Suppressor macrophage treated with lipopolysaccharide for 4 hours (primary cell): ENCODE data around the gene WWOX.

Experiments used
- DNase-seq: peaks from one replicate; pipeline ENCODE4 v3.0.0-alpha.2; 2020

The WWOX gene

DNA sequence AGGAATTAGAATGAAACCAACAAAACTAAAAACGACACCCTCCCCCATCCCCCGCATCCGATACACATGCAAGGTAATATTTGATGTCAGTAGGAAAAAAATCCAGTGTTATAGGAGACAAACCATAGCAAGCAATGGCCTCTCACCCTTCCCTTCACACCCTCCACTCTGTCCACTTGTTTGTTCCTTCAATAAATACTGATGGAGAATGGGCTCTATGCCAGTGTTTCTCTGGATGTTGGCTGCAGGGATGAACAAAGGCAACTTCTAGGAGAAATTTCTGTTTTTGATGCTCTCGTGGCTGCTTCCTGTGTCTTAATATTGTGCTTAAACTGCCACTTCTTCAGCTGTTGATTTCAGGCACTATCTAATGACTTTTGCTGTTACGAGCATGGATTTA is 98.8 kb downstream of the WWOX start:
- DNase-seq: no peak

DNA sequence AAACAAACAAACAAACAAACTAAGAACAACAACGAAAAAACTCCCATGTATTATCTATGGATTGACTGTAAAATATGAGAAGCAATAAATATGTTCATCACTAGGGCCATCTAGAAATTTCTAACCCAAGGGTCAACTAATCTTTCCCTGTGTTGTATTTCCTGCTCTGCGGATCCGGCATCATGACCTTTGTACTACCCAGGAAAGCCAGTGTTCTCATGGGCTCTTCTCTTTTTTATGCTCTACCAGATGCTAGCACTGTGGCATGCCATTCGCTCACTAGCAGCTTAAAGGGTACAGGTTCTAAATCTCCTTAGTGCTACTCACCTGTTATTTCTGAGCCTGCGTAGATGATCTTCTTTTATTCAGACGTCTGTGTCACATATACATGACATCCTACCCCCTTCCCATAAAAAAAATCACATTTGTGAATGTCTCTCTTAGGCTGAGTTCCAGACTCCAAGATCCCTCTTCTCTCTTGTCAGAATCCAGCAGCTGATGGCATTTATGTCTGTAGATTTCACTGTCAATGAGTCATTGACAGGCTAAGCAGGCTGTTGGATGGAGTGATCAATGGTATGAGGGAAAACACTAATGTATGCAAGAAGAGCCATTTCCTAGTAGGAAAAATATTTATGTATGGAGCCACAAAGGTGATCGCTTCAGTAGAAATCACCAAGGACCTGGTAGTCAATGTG is 100.0 kb downstream of the WWOX start:
- DNase-seq: no peak

DNA sequence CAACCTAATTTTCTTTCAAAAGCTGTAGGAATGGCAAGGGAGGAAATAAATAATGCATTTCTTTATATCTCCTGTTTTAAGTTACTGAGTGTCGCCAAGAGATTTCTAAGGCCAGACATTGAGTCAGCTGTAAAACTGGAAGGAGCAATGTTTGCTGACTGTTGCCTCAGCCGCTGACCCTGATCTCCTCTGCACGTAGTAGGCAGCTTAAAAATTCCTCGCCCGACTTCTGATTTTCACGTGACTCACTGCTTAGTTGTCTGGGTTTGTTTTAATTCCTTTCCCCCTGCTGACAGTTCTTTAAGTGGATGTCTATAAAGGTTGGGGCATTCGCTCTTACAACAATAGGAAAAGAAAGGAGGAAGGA is 100.6 kb downstream of the WWOX start:
- no peak for DNase-seq

DNA sequence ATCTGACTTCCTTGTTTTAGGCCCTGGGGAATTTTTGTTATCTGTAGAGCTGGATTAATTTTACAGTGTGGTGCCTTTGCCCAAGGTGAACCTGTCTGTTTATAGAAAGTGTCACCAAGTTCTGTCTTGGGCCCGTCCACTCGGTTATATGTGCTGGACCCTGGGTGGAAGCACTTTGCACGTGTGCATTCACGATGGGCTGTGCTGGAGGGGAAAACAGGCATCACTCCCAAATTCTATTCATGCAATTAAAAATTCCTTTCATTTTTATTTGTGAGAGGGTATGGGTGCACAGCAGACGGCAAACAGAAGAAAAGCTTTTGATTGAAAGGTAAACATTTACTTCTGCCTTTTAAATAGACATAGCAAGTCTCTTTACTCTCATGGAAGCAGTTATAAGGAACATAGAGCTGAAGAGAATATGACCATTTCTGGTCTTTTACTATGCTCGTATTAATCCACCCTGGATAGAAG is 101.2 kb downstream of the WWOX start:
- no peak for DNase-seq

DNA sequence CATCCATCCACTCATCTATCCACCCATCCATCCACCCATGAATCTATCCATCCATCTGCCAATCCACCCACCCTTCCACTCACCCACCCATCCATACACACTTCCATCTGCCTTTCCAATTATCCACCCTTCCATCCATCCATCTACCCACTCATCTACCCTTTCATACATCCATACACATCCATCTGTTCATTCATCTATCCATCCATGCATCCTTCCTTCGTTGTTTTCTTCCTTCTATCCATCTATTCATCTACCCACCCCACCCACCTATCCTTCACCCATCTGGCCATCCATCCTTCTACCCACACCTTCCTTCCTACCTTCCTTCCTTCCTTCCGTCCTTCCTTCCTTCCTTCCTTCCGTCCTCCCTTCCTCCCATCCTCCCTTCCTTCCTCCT is 106.1 kb downstream of the WWOX start:
- DNase-seq: no peak

DNA sequence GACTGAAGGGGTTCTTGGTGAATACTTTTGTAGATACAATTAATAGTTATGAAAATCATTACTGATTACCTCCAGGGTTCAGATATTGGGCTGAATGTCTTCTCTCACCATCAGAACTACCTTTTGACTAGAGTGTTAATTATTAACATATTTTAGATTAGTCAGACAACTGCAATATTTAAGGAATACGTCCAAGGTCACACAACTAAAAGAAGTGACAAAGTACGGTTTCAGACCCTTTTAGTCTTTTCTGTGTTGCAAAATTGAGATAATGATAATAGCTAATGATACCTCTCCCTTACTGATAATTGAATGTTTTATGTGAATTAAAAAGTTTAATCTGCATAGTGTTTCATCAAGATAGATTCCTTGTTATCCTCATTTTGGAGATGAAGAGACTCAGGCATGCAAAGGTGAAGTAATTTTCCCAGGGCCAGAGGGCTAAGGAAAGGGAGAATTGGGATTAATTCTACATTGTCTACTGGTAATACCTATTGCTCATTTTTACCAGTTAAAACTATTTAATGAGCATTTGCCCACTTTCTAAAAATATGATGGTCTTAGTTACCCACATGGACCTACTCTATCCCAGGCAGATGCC is 107.3 kb downstream of the WWOX start:
- DNase-seq: no peak

DNA sequence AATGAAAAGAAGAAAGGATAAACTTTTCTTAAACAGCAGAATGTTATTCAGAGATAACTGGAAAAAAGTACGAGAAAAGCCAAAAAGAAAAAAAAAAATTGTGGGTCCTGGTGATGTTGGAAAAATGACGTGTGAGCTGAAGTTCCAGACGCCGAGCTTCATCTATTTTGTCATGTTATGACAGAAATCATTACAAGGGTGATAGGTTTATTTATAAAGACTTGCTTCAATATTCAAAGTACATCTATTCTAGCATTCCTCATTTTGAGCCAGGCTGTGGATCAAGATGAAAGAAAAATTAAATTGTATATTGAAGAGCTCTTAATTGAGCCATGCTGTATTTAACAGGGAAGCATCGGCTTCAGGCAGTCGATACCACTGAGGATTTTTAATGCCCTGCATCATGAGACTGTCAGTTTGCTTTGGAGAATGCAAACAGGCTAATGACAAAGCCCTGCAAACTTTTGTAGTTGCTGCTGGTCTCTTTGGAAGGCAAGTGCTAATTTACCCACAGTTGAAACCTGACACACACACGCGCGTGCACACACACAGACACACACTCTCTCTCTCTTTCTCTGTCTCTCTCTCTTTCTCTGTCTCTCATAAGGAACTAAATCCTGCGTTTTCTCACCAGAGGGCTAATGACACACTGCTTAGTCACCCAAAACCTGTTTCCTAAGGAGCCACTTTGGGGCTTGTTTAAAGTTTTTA is 110.7 kb downstream of the WWOX start:
- DNase-seq: no peak

DNA sequence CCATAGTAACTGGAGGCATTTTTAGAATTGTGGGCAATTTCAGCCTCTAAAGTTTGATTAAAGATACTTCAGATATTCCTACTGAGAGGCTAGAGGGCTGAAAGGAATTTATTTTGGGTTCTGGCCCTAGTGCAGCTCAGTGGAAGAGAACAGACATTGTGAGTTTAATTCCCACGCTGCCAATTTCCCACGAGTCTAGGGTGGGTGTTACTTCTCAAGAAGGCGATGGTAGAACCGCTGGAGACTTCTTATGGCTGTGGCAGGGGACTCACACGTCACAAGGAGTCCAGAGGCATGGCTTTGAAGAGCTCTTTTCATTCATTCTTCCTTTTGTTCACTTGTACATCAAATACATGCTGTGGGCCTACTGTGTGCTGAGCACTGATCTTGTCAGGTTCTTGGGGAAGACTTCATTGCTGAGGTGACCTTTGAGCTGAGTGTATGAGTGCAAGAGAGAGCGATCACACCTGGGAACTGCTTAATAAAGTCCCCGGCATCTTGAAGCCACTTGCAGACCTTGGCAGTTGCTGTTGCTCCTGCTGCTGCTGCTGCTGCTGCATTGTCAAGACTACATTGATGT is 111.7 kb downstream of the WWOX start:
- no peak for DNase-seq

DNA sequence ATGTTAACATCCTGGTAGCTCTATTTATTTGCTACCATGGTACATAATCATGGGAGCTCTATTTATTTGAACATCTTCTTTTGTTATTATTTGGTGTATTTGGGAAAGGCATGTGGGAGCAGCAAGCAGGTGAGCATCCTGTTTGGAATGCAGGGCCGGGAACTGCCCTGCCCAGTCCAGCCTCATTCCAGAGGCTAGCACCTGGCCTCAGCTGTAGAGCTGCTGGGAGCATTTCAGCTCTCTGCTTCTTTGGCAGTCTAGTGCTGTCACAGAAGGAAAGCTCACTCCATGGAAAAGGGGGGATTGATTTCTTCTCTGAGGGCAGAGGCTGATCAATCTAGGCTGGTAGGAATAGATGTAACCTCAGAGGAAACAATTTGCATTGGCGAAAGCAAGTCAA is 112.5 kb downstream of the WWOX start:
- DNase-seq: no peak

DNA sequence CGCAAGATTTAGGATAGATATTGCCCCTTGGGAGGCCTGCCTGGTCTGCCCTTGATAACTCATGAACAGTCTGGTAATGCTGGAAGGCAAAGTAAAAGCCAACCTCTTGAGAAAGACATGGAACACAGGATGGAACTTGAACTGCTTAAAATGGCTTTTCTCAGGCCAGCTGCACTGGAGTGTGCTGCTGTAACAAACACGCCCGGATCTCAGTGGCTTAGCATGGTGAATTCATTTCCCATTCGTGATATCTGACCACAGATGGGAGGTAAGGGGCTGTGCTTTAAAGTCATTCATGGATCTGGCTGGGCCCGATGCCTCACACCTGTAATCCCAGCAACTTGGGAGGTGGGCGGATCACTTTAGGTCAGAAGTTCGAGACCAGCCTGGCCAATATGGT is 113.2 kb downstream of the WWOX start:
- no peak for DNase-seq

DNA sequence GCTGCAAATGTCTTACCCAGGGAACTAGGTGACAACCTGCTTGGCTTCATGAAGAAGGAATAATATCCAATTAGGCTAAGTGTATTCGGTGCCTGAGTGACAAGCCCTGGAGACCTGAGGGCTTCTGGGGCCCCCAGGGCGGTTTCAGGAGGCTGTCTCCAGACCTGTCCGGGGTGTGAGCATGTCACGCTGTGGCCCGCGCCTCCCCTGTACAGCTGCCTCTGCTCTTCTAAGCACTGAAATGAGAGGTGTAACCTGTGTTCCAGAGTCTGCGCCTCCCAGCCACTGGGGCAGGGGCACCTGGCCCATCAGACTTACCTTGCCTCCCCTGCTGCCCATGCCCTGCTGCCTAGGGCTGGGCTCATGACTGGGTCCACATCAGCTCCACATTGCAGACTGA is 114.3 kb downstream of the WWOX start:
- DNase-seq: no peak

DNA sequence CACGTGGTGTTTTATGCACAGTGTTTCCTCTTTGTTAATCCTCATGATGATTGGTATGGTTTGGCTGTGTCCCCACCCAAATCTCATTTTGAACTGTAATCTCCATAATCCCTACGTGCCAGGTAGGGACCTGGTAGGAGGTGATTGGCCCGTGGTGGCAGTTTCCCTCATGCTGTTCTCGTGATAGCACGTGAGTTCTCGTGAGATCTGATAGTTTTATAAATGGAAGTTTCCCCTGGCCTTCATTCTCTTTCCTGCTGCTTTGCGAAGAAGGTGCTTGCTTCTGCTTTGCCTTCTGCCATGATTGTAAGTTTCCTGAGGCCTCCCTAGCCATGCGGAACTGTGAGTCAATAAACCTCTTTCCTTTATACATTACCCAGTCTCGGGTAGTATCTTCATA is 115.8 kb downstream of the WWOX start:
- DNase-seq: no peak

DNA sequence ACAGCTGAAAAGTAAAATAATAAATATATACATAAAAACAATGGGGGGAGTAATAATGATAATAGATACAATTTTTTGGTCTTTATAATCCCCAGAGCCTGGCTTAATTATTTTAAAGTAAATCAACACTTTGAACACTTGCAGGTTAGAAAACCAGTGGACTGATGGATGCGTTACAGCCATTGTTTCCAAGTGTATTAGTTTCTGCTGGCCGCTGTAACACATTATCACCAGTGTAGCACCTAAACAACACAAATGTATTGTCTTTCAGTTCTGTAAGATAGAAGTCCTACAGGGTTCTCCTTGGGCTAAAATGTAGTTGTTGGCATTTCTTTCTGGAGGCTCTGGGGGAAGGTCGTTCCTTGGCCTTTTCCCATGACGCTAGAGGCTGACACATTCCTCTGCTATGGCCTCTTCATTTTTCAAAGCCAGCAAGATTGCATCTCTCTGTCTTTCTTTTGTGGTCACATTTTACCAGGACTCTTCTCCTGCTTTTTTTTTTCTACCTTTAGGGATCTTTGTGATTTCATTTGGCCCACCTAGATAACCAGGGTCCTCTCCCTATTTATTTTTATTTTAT is 116.8 kb downstream of the WWOX start:
- DNase-seq: no peak

DNA sequence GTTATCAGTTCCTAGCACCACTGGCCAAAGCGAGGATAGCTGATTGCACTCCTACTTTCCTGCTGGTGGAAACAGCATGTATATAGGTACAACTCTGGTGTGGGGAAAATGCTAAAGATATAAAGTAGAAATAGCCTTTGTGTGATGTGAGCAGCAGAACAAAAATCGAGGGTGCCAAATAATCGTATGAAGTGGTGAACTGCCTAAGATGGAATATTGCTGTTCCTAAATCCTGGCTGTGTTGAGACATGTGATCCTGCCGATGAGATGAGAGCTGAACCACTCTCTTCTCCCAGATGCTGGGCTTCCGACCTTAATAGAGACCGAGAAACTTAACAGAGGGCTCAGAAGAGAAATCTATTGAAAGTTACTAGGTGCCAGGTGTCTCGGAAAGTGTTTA is 117.8 kb downstream of the WWOX start:
- DNase-seq: no peak

DNA sequence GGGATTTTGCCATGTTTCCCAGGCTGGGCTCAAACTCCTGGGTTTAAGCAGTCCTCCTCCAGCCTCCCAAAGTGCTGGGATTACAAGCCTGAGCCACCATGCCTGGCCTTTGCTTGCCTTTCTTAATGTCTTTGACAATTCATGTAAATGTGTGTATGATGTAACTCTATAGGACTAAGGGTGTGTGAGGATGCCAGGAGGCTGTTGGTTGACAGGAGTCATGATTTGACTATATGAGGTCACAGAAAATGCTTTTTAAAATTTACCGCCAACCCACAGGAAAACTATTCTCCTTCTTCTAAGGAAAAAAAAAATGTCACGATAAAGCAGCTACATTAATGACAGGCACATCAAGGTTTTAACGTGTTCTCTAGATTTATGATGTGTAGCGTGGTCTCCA is 118.8 kb downstream of the WWOX start:
- no peak for DNase-seq

DNA sequence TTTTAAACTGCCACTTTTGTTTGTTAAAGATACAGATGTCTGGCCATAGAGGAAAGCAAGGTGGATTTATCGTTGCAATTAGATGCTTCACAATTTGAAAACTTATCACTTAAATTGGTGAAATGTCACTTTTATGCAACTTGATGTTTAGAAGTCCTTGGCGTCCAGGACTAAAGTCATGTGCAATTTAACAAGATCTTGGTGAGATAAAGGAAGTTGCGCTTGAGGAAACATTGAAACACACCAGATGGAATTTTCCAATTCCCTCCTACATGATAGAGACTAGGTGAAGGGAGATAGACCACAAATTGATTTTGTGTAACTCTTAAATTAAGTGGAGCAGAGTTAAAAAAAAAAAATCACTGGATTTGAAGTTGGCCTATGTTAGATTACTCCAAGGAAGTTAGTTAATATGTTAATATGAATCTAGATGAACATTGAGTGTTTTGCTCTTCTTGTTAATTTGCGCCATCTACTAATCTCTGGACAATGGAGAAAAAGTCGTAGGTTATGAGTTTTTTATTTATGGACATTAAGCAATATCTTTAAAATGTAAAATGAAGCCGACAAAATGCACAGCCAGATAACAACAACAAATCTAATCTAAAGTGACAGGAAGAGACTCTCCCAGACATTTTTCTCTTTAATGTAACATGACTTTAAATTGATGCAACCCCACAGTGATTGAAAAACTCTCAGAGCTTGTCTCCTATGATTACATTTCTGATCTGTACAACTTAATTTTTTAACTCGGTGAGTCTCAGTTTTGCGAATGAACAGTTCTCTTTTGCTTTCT is 119.6 kb downstream of the WWOX start:
- no peak for DNase-seq

DNA sequence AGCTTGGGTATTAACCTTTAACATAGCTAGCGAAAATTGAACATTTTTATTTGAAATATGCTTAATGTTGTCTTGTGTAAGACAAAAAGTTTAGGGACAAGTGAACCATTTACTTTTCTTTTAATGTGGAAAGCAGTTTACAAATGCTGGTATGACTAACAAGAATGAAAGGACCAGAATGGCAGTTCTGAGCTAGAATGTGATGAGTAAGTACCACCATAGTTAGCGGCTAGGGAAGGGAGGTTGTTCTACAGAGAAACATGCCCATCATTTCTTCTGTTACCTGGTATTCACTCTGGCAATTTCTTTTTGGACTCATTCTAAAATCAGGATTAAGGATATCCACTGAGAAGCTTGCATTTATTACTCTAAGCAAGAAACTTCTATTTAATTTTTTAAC is 121.1 kb downstream of the WWOX start:
- no peak for DNase-seq

DNA sequence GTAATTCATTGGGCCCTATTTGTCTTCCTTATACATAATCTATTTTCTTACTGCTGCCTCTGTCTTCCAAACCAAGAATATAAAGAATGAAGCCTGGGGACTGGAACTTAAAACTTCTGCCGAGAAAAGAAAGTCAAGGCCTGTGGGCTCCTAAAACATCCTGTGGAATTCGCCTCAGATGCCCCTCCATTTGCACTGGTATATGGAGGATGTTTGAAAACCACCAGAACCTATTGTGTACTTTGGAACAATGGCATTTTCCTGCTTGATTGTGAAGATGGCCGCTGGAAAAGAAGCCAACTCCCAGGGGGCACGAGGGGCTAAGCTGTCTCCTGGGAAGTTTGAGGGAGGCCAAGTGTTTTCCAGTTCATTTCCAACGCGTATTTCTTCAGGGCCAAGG is 122.4 kb downstream of the WWOX start:
- DNase-seq: no peak

DNA sequence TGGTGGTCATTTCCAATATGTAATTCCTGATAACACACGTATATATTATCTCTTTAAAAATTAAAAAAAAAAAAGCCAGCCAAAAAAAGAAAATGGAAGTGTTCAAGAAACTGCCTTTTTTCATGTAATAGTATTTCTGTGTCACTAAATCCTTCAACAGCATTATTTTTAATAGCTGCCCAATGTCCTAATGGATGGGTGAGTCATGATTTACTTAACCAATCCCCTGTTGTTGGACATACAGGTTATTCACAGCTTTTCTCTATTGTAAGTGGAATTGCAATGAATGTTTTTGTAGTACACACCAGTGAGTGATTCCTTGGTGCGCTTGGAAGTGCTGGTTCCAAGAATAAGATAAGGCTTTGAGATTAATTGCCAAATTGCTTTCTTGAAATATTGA is 124.9 kb downstream of the WWOX start:
- no peak for DNase-seq

DNA sequence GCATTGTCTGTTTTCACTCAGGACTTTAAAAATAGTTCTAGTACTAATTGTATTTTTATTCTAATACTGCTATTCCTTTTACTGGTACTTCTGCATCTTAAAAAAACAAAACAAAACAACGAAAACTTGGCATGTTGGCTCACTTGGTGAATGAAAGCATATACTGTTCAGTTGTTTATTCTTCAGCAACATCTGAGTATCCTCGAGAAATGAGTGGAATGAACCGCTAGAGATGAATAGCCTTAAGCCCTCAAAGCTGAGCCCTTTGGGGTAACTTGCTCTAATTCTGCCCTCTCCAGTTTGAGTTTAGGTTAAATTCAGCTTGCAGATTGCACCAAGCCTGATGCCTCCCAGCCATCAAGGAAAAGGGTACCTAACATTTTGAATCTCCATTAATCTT is 126.5 kb downstream of the WWOX start:
- no peak for DNase-seq

DNA sequence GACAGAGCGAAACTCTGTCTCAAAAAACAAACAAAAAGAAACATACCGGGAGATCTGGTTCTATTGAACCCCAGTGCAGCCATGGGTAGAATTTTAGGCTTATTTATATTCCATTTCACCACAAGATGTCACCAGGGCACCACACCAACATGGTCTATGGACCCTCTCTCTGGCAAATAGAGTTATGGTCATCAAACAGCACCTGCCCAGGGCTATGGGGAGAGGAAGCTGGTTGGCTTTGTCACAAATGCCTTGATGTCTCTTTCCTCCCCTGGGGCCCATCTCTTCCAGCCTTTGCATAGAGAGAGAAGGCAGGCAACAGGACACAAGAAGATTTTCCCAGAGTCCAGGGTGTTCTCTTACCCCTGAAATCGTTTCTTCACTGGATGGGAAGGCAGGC is 128.4 kb downstream of the WWOX start:
- DNase-seq: no peak

DNA sequence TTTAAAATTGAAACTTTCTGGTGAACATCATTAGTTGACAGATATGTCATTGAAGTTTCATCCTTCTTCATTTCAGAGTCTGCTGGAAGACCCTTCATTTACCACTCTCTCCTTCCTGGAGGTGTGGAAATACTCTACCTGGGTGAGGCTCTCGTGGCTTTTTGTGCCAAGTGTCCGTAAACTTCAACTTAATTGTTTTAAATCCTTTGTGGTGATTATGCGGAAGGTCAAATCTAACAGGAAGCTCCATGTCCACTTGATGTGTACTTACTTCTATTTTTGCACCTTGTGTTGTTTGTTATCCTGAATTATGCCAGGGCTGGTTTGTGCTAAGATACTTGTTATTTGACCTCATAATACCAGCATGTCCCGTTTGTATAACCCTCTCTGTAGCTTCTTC is 129.2 kb downstream of the WWOX start:
- DNase-seq: no peak

DNA sequence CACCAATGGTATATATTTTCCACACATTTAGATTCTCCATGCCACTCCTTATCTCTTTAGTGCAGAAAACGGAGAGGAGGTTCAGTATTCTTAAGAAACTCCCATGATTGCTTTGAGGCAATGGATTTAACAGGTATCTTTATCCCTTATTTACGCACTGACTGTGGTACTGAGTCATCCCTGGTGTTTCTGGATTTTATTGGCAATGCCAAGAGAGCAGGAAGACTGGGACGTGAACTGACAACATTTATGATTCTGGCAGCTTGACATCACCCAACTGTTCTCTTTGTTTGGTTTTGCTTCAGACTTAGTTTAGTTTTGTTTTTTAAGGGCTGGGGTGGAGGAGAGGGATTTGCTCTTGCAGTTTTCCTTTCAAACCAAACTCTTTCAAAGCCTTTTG is 131.4 kb downstream of the WWOX start:
- no peak for DNase-seq
